HG03175 (cell line): ENCODE results near the gene PRCP.

Experiments
- ATAC-seq: cut with Tn5 transposase; IDR thresholded peaks from one replicate; pipeline ENCODE4 v1.9.1; 2021; ENCODE audit warnings: mild to moderate bottlenecking, moderate library complexity; ENCODE audit not compliant: unreplicated experiment

PRCP gene

GRCh38 chr11:82831364-82831763 is 68.9 kb downstream of the PRCP start:
- ATAC-seq: no peak

GRCh38 chr11:82830746-82831145 is 69.5 kb downstream of the PRCP start:
- no peak for ATAC-seq

GRCh38 chr11:82829101-82829500 is 71.1 kb downstream of the PRCP start:
- no peak for ATAC-seq

GRCh38 chr11:82828472-82828871 is 71.8 kb downstream of the PRCP start:
- no peak for ATAC-seq

- no peak for ATAC-seq
Measured at GRCh38 chr11:82826526-82826925, 73.7 kb downstream of the PRCP start.

- ATAC-seq: no peak
Measured at GRCh38 chr11:82823647-82824619, 76.3 kb downstream of the PRCP start.

- ATAC-seq: no peak
Measured at GRCh38 chr11:82818409-82819043, 81.7 kb downstream of the PRCP start.

- ATAC-seq: no peak
Measured at GRCh38 chr11:82815406-82815805, 84.8 kb downstream of the PRCP start.

GRCh38 chr11:82814379-82814778 is 85.9 kb downstream of the PRCP start:
- ATAC-seq: no peak

GRCh38 chr11:82811369-82811768 is 88.9 kb downstream of the PRCP start:
- ATAC-seq: no peak

- ATAC-seq: no peak
Measured at GRCh38 chr11:82810738-82811137, 89.5 kb downstream of the PRCP start.

- ATAC-seq: no peak
Measured at GRCh38 chr11:82810326-82810725, 89.9 kb downstream of the PRCP start.

GRCh38 chr11:82807646-82808045 is 92.6 kb downstream of the PRCP start:
- ATAC-seq: no peak

- ATAC-seq: no peak
Measured at GRCh38 chr11:82802710-82803109, 97.5 kb downstream of the PRCP start.

GRCh38 chr11:82796998-82797961 is 103.0 kb downstream of the PRCP start:
- no peak for ATAC-seq

GRCh38 chr11:82794490-82794889 is 105.7 kb downstream of the PRCP start:
- no peak for ATAC-seq

GRCh38 chr11:82792822-82793569 is 107.2 kb downstream of the PRCP start:
- no peak for ATAC-seq

GRCh38 chr11:82792319-82792718 is 107.9 kb downstream of the PRCP start:
- ATAC-seq: no peak

- no peak for ATAC-seq
Measured at GRCh38 chr11:82791779-82792178, 108.5 kb downstream of the PRCP start.

- ATAC-seq: no peak
Measured at GRCh38 chr11:82790723-82791484, 109.3 kb downstream of the PRCP start.
